Smooth muscle cell (in vitro differentiated cells): ENCODE measurements around the gene KCTD8. TPM values are rescaled to one million over a fixed set of nuclear protein-coding genes. Genes with fewer than 3 reads are reported as not detected.

Experiments used
- DNase-seq: peaks from one replicate; lab custom pipeline; 2025; ENCODE audit not compliant: unreplicated experiment; lab: John Stamatoyannopoulos, UW
- H2AFZ ChIP-seq: fragments of 200-600 bp; sonication (generic); 2 replicates; pipeline ENCODE4 v1.6.0; 2016; ENCODE audit warnings: antibody characterized with exemption, low read depth, mild to moderate bottlenecking
- H3F3A ChIP-seq: fragments of 200-600 bp; sonication (generic); 2 replicates; pipeline ENCODE4 v1.6.0; 2017; ENCODE audit warnings: antibody characterized with exemption, low read depth
- H3K27ac ChIP-seq: fragments of 200-600 bp; sonication (generic); 2 replicates; pipeline ENCODE4 v1.5.1; 2016; ENCODE audit warnings: low read depth, mild to moderate bottlenecking
- H3K27me3 ChIP-seq: fragments of 200-600 bp; sonication (generic); 2 replicates; pipeline ENCODE4 v1.6.1; 2016; ENCODE audit warnings: low read depth, mild to moderate bottlenecking
- H3K36me3 ChIP-seq: fragments of 200-600 bp; sonication (generic); 2 replicates; pipeline ENCODE4 v1.5.1; 2016; ENCODE audit warnings: low read depth
- H3K4me1 ChIP-seq: fragments of 200-600 bp; sonication (generic); 2 replicates; pipeline ENCODE4 v1.5.1; 2016; ENCODE audit warnings: low read depth
- H3K4me2 ChIP-seq: fragments of 200-600 bp; sonication (generic); 2 replicates; pipeline ENCODE4 v1.6.0; 2016; ENCODE audit warnings: mild to moderate bottlenecking
- H3K4me3 ChIP-seq: fragments of 200-600 bp; sonication (generic); 2 replicates; pipeline ENCODE4 v1.5.1; 2016; ENCODE audit warnings: mild to moderate bottlenecking
- H3K79me2 ChIP-seq: fragments of 200-600 bp; sonication (generic); 2 replicates; pipeline ENCODE4 v1.6.0; 2016; ENCODE audit warnings: low read depth, mild to moderate bottlenecking
- H3K9ac ChIP-seq: fragments of 200-600 bp; sonication (generic); 2 replicates; pipeline ENCODE4 v1.6.0; 2016; ENCODE audit warnings: low read depth
- H3K9me3 ChIP-seq: fragments of 200-600 bp; sonication (generic); replicated peaks from 2 replicates; pipeline ENCODE4 v1.5.1; 2016; ENCODE audit warnings: low read depth
- H4K20me1 ChIP-seq: fragments of 200-600 bp; sonication (generic); 2 replicates; pipeline ENCODE4 v1.6.0; 2016; ENCODE audit warnings: low read depth
- WGBS: methylation state at CpG from one replicate; pipeline ENCODE4 v1.1.7; 2016; ENCODE audit warnings: low lambda C conversion rate; 5-methylcytosine and 5-hydroxymethylcytosine counted together
- polyA plus RNA-seq: library from polyadenylated mRNA; unstranded; fragments of >200 nt; fragmentation: Nextera tagmentation; extraction: Ambion mirVana; gene quantifications from 2 replicates; pipeline ENCODE4 v1.2.1, GENCODE V29; 2016
- total RNA-seq: library from RNA; depleted of rRNA; stranded (reverse); fragments of >200 nt; gene quantifications from 2 replicates; pipeline ENCODE4 v1.2.3, GENCODE V29; 2014
- TF ChIP-seq, protein P1 (sequence below): fragments of 200-600 bp; sonication (generic); IDR thresholded peaks from 2 replicates; pipeline ENCODE4 v1.5.1; 2017; ENCODE audit warnings: borderline replicate concordance, mild to moderate bottlenecking, antibody characterized with exemption; ENCODE audit not compliant: insufficient read depth, poor library complexity, severe bottlenecking

KCTD8 gene
- total and polyA plus RNA-seq, 2 experiments from 2014 or later = not detected

DNA sequence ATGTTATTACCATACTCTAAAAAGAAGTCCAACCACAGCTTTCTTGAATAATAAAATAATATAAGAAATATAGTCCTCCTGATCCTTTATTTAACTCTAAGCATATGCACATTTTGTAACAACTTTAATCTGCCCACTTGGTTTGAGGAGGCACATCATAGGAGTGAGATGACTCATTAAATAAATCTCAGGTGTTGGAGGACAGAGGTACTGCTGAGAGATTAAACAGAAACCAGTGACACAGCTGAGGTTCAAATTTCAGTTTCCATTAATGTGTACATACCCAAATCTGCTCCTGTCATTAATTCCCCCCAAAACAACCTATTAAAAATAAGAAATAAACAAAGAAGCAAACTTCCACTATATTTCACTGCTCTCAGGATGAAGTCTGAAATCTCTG is 211.0 kb downstream of the KCTD8 start:
- H3K79me2 ChIP-seq = no peaks in the 10 kb centered on the region
- no peaks in the 10 kb centered on the region for H3K27me3 ChIP-seq
- no peaks in the 10 kb centered on the region for H3K36me3 ChIP-seq
- no peak overlapping the region for H3K27ac ChIP-seq
- H3K9me3 ChIP-seq = no peaks in the 10 kb centered on the region
- H3K4me1 ChIP-seq = no peaks in the 10 kb centered on the region
- no peak overlapping the region for H3K4me3 ChIP-seq
- no peak overlapping the region for H3K4me2 ChIP-seq
- no peaks in the 10 kb centered on the region for H4K20me1 ChIP-seq
- DNase-seq = no peak
- no peaks in the 10 kb centered on the region for H3F3A ChIP-seq
- H3K9ac ChIP-seq = no peak overlapping the region
- TF ChIP-seq, protein P1, sequence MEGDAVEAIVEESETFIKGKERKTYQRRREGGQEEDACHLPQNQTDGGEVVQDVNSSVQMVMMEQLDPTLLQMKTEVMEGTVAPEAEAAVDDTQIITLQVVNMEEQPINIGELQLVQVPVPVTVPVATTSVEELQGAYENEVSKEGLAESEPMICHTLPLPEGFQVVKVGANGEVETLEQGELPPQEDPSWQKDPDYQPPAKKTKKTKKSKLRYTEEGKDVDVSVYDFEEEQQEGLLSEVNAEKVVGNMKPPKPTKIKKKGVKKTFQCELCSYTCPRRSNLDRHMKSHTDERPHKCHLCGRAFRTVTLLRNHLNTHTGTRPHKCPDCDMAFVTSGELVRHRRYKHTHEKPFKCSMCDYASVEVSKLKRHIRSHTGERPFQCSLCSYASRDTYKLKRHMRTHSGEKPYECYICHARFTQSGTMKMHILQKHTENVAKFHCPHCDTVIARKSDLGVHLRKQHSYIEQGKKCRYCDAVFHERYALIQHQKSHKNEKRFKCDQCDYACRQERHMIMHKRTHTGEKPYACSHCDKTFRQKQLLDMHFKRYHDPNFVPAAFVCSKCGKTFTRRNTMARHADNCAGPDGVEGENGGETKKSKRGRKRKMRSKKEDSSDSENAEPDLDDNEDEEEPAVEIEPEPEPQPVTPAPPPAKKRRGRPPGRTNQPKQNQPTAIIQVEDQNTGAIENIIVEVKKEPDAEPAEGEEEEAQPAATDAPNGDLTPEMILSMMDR = no peak
- no peak overlapping the region for H2AFZ ChIP-seq

DNA sequence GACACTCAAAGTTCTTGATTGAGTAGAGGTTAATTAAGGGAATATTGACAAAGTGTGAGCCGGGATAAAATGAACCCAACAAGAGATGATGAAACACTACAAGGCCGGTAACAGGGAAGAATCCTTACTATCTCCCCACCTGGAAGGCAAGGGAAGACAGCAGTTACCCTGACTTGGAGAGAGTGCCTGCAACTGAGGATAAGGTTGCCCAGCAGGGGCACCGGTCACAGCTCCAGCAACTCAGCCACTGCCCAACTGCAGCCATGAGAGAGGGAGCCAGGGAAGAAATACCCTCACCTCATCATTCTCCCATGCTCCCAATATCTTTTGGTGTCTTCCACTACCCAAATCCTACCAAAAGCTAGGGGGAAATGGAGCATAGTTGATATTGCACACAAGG is 212.7 kb downstream of the KCTD8 start:
- H3K36me3 ChIP-seq = no peaks in the 10 kb centered on the region
- H3K27me3 ChIP-seq = no peaks in the 10 kb centered on the region
- 91% methylated on average over 3 of the region's 3 CpGs for WGBS
- H2AFZ ChIP-seq = no peak overlapping the region
- TF ChIP-seq, protein P1 = no peak
- no peak overlapping the region for H3K4me2 ChIP-seq
- no peaks in the 10 kb centered on the region for H4K20me1 ChIP-seq
- no peaks in the 10 kb centered on the region for H3F3A ChIP-seq
- no peak overlapping the region for H3K9ac ChIP-seq
- H3K4me1 ChIP-seq = no peaks in the 10 kb centered on the region
- no peak overlapping the region for H3K4me3 ChIP-seq
- H3K79me2 ChIP-seq = no peaks in the 10 kb centered on the region
- H3K9me3 ChIP-seq = no peaks in the 10 kb centered on the region
- no peak for DNase-seq
- H3K27ac ChIP-seq = no peak overlapping the region

- no peaks in the 10 kb centered on the region for H3K9me3 ChIP-seq
- TF ChIP-seq, protein P1 = no peak
- 84% methylated on average over 1 of the region's 1 CpG for WGBS
- H3K4me2 ChIP-seq = no peak overlapping the region
- H3F3A ChIP-seq = no peaks in the 10 kb centered on the region
- no peak overlapping the region for H3K4me3 ChIP-seq
- no peaks in the 10 kb centered on the region for H3K27me3 ChIP-seq
- H3K36me3 ChIP-seq = no peaks in the 10 kb centered on the region
- H3K4me1 ChIP-seq = no peaks in the 10 kb centered on the region
- no peaks in the 10 kb centered on the region for H3K79me2 ChIP-seq
- no peaks in the 10 kb centered on the region for H4K20me1 ChIP-seq
- no peak overlapping the region for H2AFZ ChIP-seq
- no peak overlapping the region for H3K9ac ChIP-seq
- no peak for DNase-seq
- H3K27ac ChIP-seq = no peak overlapping the region
Observed at GRCh38 chr4:44232262-44232661, 216.3 kb downstream of the KCTD8 start.

GRCh38 chr4:44231006-44231405 is 217.6 kb downstream of the KCTD8 start:
- H3K4me1 ChIP-seq = no peaks in the 10 kb centered on the region
- H3K9me3 ChIP-seq = no peaks in the 10 kb centered on the region
- DNase-seq = no peak
- no peaks in the 10 kb centered on the region for H4K20me1 ChIP-seq
- TF ChIP-seq, protein P1 = no peak
- H3K36me3 ChIP-seq = no peaks in the 10 kb centered on the region
- H3K4me3 ChIP-seq = no peak overlapping the region
- H3F3A ChIP-seq = no peaks in the 10 kb centered on the region
- no peak overlapping the region for H3K4me2 ChIP-seq
- H3K9ac ChIP-seq = no peak overlapping the region
- no peak overlapping the region for H3K27ac ChIP-seq
- H2AFZ ChIP-seq = no peak overlapping the region
- no peaks in the 10 kb centered on the region for H3K27me3 ChIP-seq
- 94% methylated on average over 2 of the region's 2 CpGs for WGBS
- no peaks in the 10 kb centered on the region for H3K79me2 ChIP-seq
